Body of pancreas (tissue), 4 donors: ENCODE measurements around the gene MYOCD.

Experiments used
- CTCF ChIP-seq, 7 experiments: fragments of 450-650 bp in 4 of 7; fragments of 200-600 bp in 3 of 7; sonication (generic) in 3 of 7; IDR thresholded peaks; one replicate each; pipeline ENCODE4 v1.5.1; 2016 to 2019; ENCODE audit warnings: antibody characterized with exemption in 7 of 7
- POLR2A ChIP-seq, 3 donors: fragments of 450-650 bp; IDR thresholded peaks; one replicate each; pipeline ENCODE4 v1.6.1; 2016; ENCODE audit warnings: antibody characterized with exemption in 3 of 3, mild to moderate bottlenecking in 2 of 3

GRCh38 chr17:12727881-12728280 lies 62.2 kb downstream of the MYOCD start:
- TF ChIP-seq POLR2A (IDR thresholded peaks at IDR 0.05) (no peak), CTCF (IDR thresholded peaks at IDR 0.05) (no peak)
